Panc1 (cell line): ENCODE data around the gene USP17L15. TPM values are rescaled to one million over a fixed set of nuclear protein-coding genes. Genes with fewer than 3 reads are reported as not detected.
"Not testable (repeated sequence)": the region's sequence is repeated elsewhere in the genome, so short reads cannot be mapped to it uniquely, and the experiment has no call there.

Experiments used
- ATAC-seq: fragments of 200-7000 bp; cut with Tn5 transposase; 2 replicates; pipeline ENCODE4 v1.9.1; 2020; ENCODE audit warnings: mild to moderate bottlenecking, moderate library complexity
- BruUV-seq: library from RNA; stranded (reverse); fragments of 400-500 nt; replicated peaks from 2 replicates; lab custom pipeline; 2021; lab: Mats Ljungman, UMichigan
- CTCF ChIA-PET: fragments of 300-600 bp; sonication (Branson Sonifier 250); formaldehyde crosslinking; loops from one replicate; lab custom pipeline; 2022; ENCODE audit warnings: antibody characterized with exemption; lab: Charles Lee
- POLR2A ChIA-PET: fragments of 300-600 bp; sonication (Branson Sonifier 250); formaldehyde crosslinking; loops from one replicate; lab custom pipeline; 2022; ENCODE audit warnings: antibody characterized with exemption; lab: Charles Lee
- DNase-seq: peaks from one replicate; pipeline ENCODE4 v3.0.0-alpha.2; 2010; ENCODE audit warnings: low read depth, low spot score
- H3K27ac ChIP-seq: 2 replicates; pipeline ENCODE4 v1.5.1; 2011; ENCODE audit warnings: mild to moderate bottlenecking, low read length, inconsistent platforms
- H3K27me3 ChIP-seq: fragments of 200-500 bp; sonication (Bioruptor generic); 2 replicates; pipeline ENCODE4 v1.6.0; 2014; ENCODE audit warnings: low read length, inconsistent platforms; ENCODE audit not compliant: control insufficient read depth, insufficient read depth
- H3K36me3 ChIP-seq: fragments of 200-500 bp; sonication (Bioruptor generic); 2 replicates; pipeline ENCODE4 v1.5.1; 2014; ENCODE audit warnings: inconsistent platforms, mild to moderate bottlenecking, low read length, moderate library complexity; ENCODE audit not compliant: control insufficient read depth, insufficient read depth
- H3K4me1 ChIP-seq: 2 replicates; pipeline ENCODE4 v1.5.1; 2011; ENCODE audit warnings: inconsistent platforms, mild to moderate bottlenecking, low read length, moderate library complexity; ENCODE audit not compliant: control insufficient read depth, insufficient read depth
- H3K4me3 ChIP-seq, 2 experiments: 2 replicates each; pipeline ENCODE4 v1.5.1; 2011 to 2012; ENCODE audit warnings: low read depth in 2 of 2, low read length in 2 of 2, mild to moderate bottlenecking in 2 of 2, inconsistent platforms in 1 of 2, moderate library complexity in 1 of 2
- H3K9me3 ChIP-seq: fragments of 200-500 bp; sonication (Bioruptor generic); 2 replicates; pipeline ENCODE4 v1.5.1; 2014; ENCODE audit warnings: low read depth, mild to moderate bottlenecking, inconsistent platforms, low read length, moderate library complexity; ENCODE audit not compliant: control insufficient read depth, insufficient read depth
- in situ Hi-C: cut with HindIII; loops from 2 replicates; pipeline ENCODE4 v1.10.0; 2016; ENCODE audit warnings: low sequenced_read_pairs, low pct_unique_long_range_greater_than_20kb
- intact Hi-C: fragments of 100-400 bp; cut with micrococcal nuclease; formaldehyde crosslinking; loops from one replicate; pipeline ENCODE4 v1.10.0; 2022; ENCODE audit not compliant: unreplicated experiment
- total RNA-seq: library from RNA; stranded (reverse); gene quantifications from one replicate; pipeline ENCODE4 v1.2.1, GENCODE V29; 2021; ENCODE audit not compliant: unreplicated experiment

The USP17L15 gene
- total RNA-seq, 1 experiment from 2014 or later: not detected

GRCh38 chr4:9238461-9238860 lies 4.3 kb downstream of the USP17L15 start:
- BruUV-seq: not testable (repeated sequence)

GRCh38 chr4:9243579-9243978 lies 9.4 kb downstream of the USP17L15 start, which contains the start of gene USP17L17:
Gene USP17L17, plus strand, starts transcription at chr4:9243879. Its CDS starts 0 bp downstream, at chr4:9243879.
- H3K36me3 ChIP-seq, POLR2A ChIA-PET, H3K27me3 ChIP-seq, intact Hi-C loops, DNase-seq, CTCF ChIA-PET, H3K9me3 ChIP-seq, in situ Hi-C loops, BruUV-seq, H3K27ac ChIP-seq, H3K4me3 ChIP-seq, ATAC-seq, H3K4me1 ChIP-seq: not testable (repeated sequence)

More at GRCh38 chr4:9238461-9238860, 4.3 kb downstream of the USP17L15 start:
- H3K27ac ChIP-seq, in situ Hi-C loops, H3K27me3 ChIP-seq, DNase-seq, intact Hi-C loops, ATAC-seq, H3K4me1 ChIP-seq, CTCF ChIA-PET, H3K4me3 ChIP-seq, H3K9me3 ChIP-seq, H3K36me3 ChIP-seq, POLR2A ChIA-PET: not testable (repeated sequence)

DNA sequence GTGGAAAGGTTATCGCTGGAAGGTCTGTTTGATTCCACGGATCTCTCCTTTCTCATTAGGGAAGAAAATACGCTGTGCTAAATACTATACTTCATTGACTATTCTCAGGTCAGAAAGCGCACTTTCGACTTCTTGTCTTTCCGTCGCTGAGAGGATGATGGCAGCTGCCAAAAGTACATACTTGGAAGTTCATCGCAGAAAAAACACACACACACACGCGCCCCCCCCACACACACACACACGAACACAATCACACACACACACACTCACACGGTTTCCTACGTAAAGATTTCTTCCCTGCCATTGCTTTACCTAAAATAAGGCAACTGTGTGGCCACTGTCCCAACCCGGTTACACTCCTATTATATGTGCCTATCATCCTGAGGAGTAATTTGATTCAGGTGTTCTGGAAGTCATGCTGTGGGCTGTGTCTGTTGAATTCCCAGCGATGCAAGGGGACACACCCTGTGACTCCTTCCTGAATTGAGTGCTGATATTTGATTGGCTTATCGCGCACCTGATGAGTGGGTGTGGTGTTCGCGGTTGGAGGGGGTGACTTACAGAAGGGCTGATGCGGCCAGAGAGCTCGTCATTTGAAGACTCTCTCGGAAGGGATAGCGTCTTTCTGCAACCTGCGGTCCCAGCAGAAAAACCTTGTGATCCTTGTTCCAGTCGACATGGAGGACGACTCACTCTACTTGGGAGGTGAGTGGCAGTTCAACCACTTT lies 13.9 kb downstream of the USP17L15 start, which contains the start of gene USP17L18:
Gene USP17L18, plus strand, starts transcription at position 678 of the 728 bp plus-strand sequence. Its CDS starts 0 bp downstream, at position 678.
- CTCF ChIA-PET, BruUV-seq, POLR2A ChIA-PET: not testable (repeated sequence)

GRCh38 chr4:9253078-9253477 lies 18.9 kb downstream of the USP17L15 start, which contains the start of gene USP17L19:
Gene USP17L19, plus strand, starts transcription at chr4:9253378. Its CDS starts 0 bp downstream, at chr4:9253378.
- H3K9me3 ChIP-seq, BruUV-seq, in situ Hi-C loops, intact Hi-C loops, ATAC-seq, CTCF ChIA-PET, H3K27ac ChIP-seq, POLR2A ChIA-PET, H3K36me3 ChIP-seq, DNase-seq, H3K4me1 ChIP-seq, H3K27me3 ChIP-seq, H3K4me3 ChIP-seq: not testable (repeated sequence)

More for the DNA sequence above, 13.9 kb downstream of the USP17L15 start, which contains the start of gene USP17L18:
- intact Hi-C loops, DNase-seq, H3K36me3 ChIP-seq, in situ Hi-C loops, ATAC-seq, H3K9me3 ChIP-seq, H3K27me3 ChIP-seq, H3K27ac ChIP-seq, H3K4me3 ChIP-seq, H3K4me1 ChIP-seq: not testable (repeated sequence)

- CTCF ChIA-PET, H3K9me3 ChIP-seq, H3K4me1 ChIP-seq, POLR2A ChIA-PET, H3K27ac ChIP-seq, ATAC-seq, H3K27me3 ChIP-seq, in situ Hi-C loops, DNase-seq, H3K4me3 ChIP-seq, BruUV-seq, H3K36me3 ChIP-seq, intact Hi-C loops: not testable (repeated sequence)
Observed at GRCh38 chr4:9257824-9258223, 23.6 kb downstream of the USP17L15 start, which contains the start of gene USP17L20. Gene USP17L20, plus strand, starts transcription at chr4:9258124. Its CDS starts 0 bp downstream, at chr4:9258124.

DNA sequence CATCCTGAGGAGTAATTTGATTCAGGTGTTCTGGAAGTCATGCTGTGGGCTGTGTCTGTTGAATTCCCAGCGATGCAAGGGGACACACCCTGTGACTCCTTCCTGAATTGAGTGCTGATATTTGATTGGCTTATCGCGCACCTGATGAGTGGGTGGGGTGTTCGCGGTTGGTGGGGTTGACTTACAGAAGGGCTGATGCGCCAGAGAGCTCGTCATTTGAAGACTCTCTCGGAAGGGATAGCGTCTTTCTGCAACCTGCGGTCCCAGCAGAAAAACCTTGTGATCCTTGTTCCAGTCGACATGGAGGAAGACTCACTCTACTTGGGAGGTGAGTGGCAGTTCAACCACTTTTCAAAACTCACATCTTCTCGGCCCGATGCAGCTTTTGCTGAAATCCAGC lies 28.4 kb downstream of the USP17L15 start, which contains the start of gene USP17L21:
Gene USP17L21, plus strand, starts transcription at position 301 of the 400 bp plus-strand sequence. Its CDS starts 0 bp downstream, at position 301.
- H3K27me3 ChIP-seq, DNase-seq, BruUV-seq, CTCF ChIA-PET, ATAC-seq, H3K36me3 ChIP-seq, H3K9me3 ChIP-seq, POLR2A ChIA-PET, H3K27ac ChIP-seq, H3K4me1 ChIP-seq, H3K4me3 ChIP-seq, in situ Hi-C loops, intact Hi-C loops: not testable (repeated sequence)

GRCh38 chr4:9267319-9267718 lies 33.1 kb downstream of the USP17L15 start, which contains the start of gene USP17L22:
Gene USP17L22, plus strand, starts transcription at chr4:9267619. Its CDS starts 0 bp downstream, at chr4:9267619.
- DNase-seq, in situ Hi-C loops, intact Hi-C loops, CTCF ChIA-PET, H3K4me3 ChIP-seq, H3K4me1 ChIP-seq, H3K27me3 ChIP-seq, H3K36me3 ChIP-seq, ATAC-seq, H3K9me3 ChIP-seq, POLR2A ChIA-PET, BruUV-seq, H3K27ac ChIP-seq: not testable (repeated sequence)
